K562 (cell line): ENCODE measurements around the gene SLC35A2. TPM values are rescaled to one million over a fixed set of nuclear protein-coding genes. Genes with fewer than 3 reads are reported as not detected.

Source experiments
- BRD4 ChIP-seq: fragments of 200-600 bp; sonication (generic); IDR thresholded peaks from 2 replicates; pipeline ENCODE4 v1.6.1; 2017; ENCODE audit warnings: inconsistent platforms
- CREB1 ChIP-seq, 2 experiments: sonication (generic) in 1 of 2; formaldehyde crosslinking in 1 of 2; IDR thresholded peaks; 2 replicates each; pipeline versions ENCODE4 v1.6.1 to v1.8.0; 2012 to 2022; ENCODE audit warnings: inconsistent platforms in 1 of 2, mild to moderate bottlenecking in 1 of 2, missing genetic modification reagents in 1 of 2, moderate library complexity in 1 of 2
- ETV1 ChIP-seq: fragments of 450-650 bp; conservative IDR thresholded peaks from 2 replicates; pipeline ENCODE4 v1.6.1; 2016; ENCODE audit warnings: missing genetic modification characterization, control low read depth, low read depth, missing compliant biosample characterization
- FOXK2 ChIP-seq, 2 experiments: fragments of 450-650 bp; IDR thresholded peaks in 1 of 2; conservative IDR thresholded peaks in 1 of 2; 2 replicates each; pipeline ENCODE4 v1.6.1; 2016; ENCODE audit warnings: low read depth in 2 of 2, mild to moderate bottlenecking in 1 of 2
- GABPA ChIP-seq: fragments of 200-800 bp; sonication (Bioruptor generic); conservative IDR thresholded peaks from 2 replicates; pipeline ENCODE4 v1.6.1; 2016; ENCODE audit warnings: low read depth, missing genetic modification characterization, missing compliant biosample characterization
- JUND ChIP-seq, 2 experiments: IDR thresholded peaks; 2 replicates in 1 of 2; 3 replicates in 1 of 2; pipeline ENCODE4 v1.6.1; 2011; ENCODE audit warnings: borderline replicate concordance in 2 of 2, low read depth in 2 of 2, low read length in 2 of 2, improper control_type of control experiment in 1 of 2, missing biosample characterization in 1 of 2, missing genetic modification characterization in 1 of 2, missing genetic modification reagents in 1 of 2
- NCOR1 ChIP-seq: fragments of 450-650 bp; IDR thresholded peaks from 2 replicates; pipeline ENCODE4 v1.6.1; 2016; ENCODE audit warnings: mild to moderate bottlenecking, moderate library complexity
- NONO ChIP-seq, 2 experiments: fragments of 200-400 bp in 1 of 2; fragments of 450-650 bp in 1 of 2; formaldehyde crosslinking in 1 of 2; IDR thresholded peaks; 2 replicates each; pipeline ENCODE4 v1.6.1; 2017; ENCODE audit warnings: low read depth in 2 of 2, mild to moderate bottlenecking in 2 of 2, moderate library complexity in 2 of 2, low read length in 1 of 2
- PRMT5 ChIP-seq: sonication (generic); formaldehyde crosslinking; IDR thresholded peaks from 2 replicates; pipeline ENCODE4 v1.5.0; 2020; ENCODE audit warnings: missing genetic modification reagents
- ZEB2 ChIP-seq: fragments of 450-650 bp; IDR thresholded peaks from 2 replicates; pipeline ENCODE4 v1.6.1; 2016
- ZNF444 ChIP-seq: fragments of 250-450 bp; sonication (Bioruptor Pico); IDR thresholded peaks from 2 replicates; pipeline ENCODE4 v1.4.0; 2020; ENCODE audit warnings: mild to moderate bottlenecking, moderate library complexity
- ZNF740 ChIP-seq, 3 experiments: fragments of 200-800 bp in 1 of 3; sonication (Bioruptor generic) in 1 of 3; sonication (generic) in 1 of 3; formaldehyde crosslinking in 1 of 3; IDR thresholded peaks; 2 replicates each; pipeline versions ENCODE4 v1.6.1 to v1.8.0; 2016 to 2022; ENCODE audit warnings: mild to moderate bottlenecking in 2 of 3, missing compliant biosample characterization in 2 of 3, missing genetic modification characterization in 2 of 3, missing genetic modification reagents in 1 of 3
- polyA plus RNA-seq, 8 experiments: library from polyadenylated mRNA; depleted of rRNA in 4 of 8; stranded (reverse) in 5 of 8; unstranded in 3 of 8; fragments of >200 nt; fragmentation: Nextera tagmentation in 2 of 8; fragmentation: Illumina TruSeq in 1 of 8; extraction: Ambion mirVana in 2 of 8; extraction: Trizol in 1 of 8; gene quantifications; 2 replicates each; pipeline versions ENCODE4 v1.2.1 to v1.2.3, GENCODE V29; 2011 to 2014; ENCODE audit warnings: inconsistent platforms in 1 of 8, missing spikeins in 1 of 8
- total RNA-seq, 7 experiments: library from RNA; depleted of rRNA in 6 of 7; stranded (reverse); fragments of >200 nt in 6 of 7; fragmentation: Illumina TruSeq in 2 of 7; extraction: Trizol in 2 of 7; gene quantifications; 2 replicates each; pipeline versions ENCODE4 v1.2.1 to v1.2.3, GENCODE V29; 2011 to 2021; ENCODE audit warnings: low replicate concordance in 1 of 7
- TF ChIP-seq, protein P1 (sequence below): fragments of 450-650 bp; IDR thresholded peaks from 2 replicates; pipeline ENCODE4 v1.6.1; 2016; ENCODE audit warnings: mild to moderate bottlenecking, moderate library complexity

SLC35A2 gene
- total and polyA plus RNA-seq, 9 of the 15 experiments (the other 6 are each of a cell fraction or from before 2014, with no cell fraction given): 3.3 to 38.9 (median 20.0) TPM

DNA sequence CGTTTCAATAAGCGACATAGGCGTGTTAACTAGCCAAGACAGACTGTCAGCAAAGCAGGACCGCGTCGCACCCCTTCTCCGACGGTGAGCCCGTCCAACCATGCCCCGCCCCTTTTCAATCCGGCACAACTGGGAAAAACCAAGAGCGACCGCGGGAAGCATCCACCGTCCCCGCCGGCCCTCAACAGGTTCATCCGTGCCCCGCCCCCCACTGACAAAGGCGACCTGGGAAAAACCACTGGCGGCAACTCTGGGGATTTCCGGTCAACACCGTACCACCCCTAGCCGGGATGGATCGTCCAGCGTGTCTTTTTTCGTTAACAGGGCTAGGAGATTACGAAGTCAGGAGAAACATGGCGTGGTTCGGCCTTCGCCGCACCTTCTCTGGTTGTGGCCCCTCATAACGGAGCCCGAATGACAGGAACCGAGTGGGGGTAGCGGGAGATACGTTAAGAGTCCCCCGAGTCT is 14.3 kb downstream of the SLC35A2 start (continued):
- TF ChIP-seq, protein P1, sequence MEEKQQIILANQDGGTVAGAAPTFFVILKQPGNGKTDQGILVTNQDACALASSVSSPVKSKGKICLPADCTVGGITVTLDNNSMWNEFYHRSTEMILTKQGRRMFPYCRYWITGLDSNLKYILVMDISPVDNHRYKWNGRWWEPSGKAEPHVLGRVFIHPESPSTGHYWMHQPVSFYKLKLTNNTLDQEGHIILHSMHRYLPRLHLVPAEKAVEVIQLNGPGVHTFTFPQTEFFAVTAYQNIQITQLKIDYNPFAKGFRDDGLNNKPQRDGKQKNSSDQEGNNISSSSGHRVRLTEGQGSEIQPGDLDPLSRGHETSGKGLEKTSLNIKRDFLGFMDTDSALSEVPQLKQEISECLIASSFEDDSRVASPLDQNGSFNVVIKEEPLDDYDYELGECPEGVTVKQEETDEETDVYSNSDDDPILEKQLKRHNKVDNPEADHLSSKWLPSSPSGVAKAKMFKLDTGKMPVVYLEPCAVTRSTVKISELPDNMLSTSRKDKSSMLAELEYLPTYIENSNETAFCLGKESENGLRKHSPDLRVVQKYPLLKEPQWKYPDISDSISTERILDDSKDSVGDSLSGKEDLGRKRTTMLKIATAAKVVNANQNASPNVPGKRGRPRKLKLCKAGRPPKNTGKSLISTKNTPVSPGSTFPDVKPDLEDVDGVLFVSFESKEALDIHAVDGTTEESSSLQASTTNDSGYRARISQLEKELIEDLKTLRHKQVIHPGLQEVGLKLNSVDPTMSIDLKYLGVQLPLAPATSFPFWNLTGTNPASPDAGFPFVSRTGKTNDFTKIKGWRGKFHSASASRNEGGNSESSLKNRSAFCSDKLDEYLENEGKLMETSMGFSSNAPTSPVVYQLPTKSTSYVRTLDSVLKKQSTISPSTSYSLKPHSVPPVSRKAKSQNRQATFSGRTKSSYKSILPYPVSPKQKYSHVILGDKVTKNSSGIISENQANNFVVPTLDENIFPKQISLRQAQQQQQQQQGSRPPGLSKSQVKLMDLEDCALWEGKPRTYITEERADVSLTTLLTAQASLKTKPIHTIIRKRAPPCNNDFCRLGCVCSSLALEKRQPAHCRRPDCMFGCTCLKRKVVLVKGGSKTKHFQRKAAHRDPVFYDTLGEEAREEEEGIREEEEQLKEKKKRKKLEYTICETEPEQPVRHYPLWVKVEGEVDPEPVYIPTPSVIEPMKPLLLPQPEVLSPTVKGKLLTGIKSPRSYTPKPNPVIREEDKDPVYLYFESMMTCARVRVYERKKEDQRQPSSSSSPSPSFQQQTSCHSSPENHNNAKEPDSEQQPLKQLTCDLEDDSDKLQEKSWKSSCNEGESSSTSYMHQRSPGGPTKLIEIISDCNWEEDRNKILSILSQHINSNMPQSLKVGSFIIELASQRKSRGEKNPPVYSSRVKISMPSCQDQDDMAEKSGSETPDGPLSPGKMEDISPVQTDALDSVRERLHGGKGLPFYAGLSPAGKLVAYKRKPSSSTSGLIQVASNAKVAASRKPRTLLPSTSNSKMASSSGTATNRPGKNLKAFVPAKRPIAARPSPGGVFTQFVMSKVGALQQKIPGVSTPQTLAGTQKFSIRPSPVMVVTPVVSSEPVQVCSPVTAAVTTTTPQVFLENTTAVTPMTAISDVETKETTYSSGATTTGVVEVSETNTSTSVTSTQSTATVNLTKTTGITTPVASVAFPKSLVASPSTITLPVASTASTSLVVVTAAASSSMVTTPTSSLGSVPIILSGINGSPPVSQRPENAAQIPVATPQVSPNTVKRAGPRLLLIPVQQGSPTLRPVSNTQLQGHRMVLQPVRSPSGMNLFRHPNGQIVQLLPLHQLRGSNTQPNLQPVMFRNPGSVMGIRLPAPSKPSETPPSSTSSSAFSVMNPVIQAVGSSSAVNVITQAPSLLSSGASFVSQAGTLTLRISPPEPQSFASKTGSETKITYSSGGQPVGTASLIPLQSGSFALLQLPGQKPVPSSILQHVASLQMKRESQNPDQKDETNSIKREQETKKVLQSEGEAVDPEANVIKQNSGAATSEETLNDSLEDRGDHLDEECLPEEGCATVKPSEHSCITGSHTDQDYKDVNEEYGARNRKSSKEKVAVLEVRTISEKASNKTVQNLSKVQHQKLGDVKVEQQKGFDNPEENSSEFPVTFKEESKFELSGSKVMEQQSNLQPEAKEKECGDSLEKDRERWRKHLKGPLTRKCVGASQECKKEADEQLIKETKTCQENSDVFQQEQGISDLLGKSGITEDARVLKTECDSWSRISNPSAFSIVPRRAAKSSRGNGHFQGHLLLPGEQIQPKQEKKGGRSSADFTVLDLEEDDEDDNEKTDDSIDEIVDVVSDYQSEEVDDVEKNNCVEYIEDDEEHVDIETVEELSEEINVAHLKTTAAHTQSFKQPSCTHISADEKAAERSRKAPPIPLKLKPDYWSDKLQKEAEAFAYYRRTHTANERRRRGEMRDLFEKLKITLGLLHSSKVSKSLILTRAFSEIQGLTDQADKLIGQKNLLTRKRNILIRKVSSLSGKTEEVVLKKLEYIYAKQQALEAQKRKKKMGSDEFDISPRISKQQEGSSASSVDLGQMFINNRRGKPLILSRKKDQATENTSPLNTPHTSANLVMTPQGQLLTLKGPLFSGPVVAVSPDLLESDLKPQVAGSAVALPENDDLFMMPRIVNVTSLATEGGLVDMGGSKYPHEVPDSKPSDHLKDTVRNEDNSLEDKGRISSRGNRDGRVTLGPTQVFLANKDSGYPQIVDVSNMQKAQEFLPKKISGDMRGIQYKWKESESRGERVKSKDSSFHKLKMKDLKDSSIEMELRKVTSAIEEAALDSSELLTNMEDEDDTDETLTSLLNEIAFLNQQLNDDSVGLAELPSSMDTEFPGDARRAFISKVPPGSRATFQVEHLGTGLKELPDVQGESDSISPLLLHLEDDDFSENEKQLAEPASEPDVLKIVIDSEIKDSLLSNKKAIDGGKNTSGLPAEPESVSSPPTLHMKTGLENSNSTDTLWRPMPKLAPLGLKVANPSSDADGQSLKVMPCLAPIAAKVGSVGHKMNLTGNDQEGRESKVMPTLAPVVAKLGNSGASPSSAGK: 0 out of 2 replicates have a peak, but pooled peaks have one; percentile 17
- peak in 1 of 2 experiments; percentile 97; a peak in 2 of 4 replicates for TF ChIP-seq FOXK2 (conservative IDR thresholded peaks at IDR 0.05 in 1 of 2, IDR thresholded peaks at IDR 0.05 in 1 of 2; ENCODE audit: low read depth in 2 of 2)
- TF ChIP-seq JUND (IDR thresholded peaks at IDR 0.05; ENCODE audit: borderline replicate concordance, low read depth, low read length): peak; percentile 85
- TF ChIP-seq JUND (tag; IDR thresholded peaks at IDR 0.05; ENCODE audit: borderline replicate concordance, low read depth, low read length): no peak
- TF ChIP-seq ZEB2: 0 out of 2 replicates have a peak, but pooled peaks have one; percentile 23
- TF ChIP-seq NONO (IDR thresholded peaks at IDR 0.05; ENCODE audit: low read depth in 2 of 2, low read length in 1 of 2): peak in 1 of 2 experiments; percentile 90; a peak in 2 of 4 replicates
- TF ChIP-seq GABPA: peak; percentile 79
- TF ChIP-seq ETV1 (tag): peak; percentile 79
- peak; percentile 47; the same call in 1 of the 2 replicates for TF ChIP-seq BRD4
- no peak for TF ChIP-seq ZNF444 (CRISPR knock-in tag)
- TF ChIP-seq CREB1 (IDR thresholded peaks at IDR 0.05): peak; percentile 78
- TF ChIP-seq CREB1 (CRISPR knock-in tag; IDR thresholded peaks at IDR 0.05): no peak
- peak; percentile 18; the same call in 1 of the 2 replicates for TF ChIP-seq NCOR1
- TF ChIP-seq ZNF740 (CRISPR knock-in tag; IDR thresholded peaks at IDR 0.05): no peak
- peak in 1 of 2 experiments; percentile 16; a peak in 1 of 4 replicates for TF ChIP-seq ZNF740 (tag; IDR thresholded peaks at IDR 0.05)
- no peak for TF ChIP-seq PRMT5 (CRISPR knock-in tag)
